ENCODE measurements around the gene CLIC6.

CLIC6 gene

GRCh38 chr21:34668803-34669148, at the start of gene CLIC6:
Gene CLIC6 (plus strand): TSS chr21:34668994. CDS start chr21:34669389, 395 bp downstream.
- no peak for TF ChIP-seq CTCF (IDR thresholded peaks at IDR 0.05)

GRCh38 chr21:34619841-34620665, 48.7 kb upstream of the CLIC6 start:
- no peak for TF ChIP-seq CTCF (IDR thresholded peaks at IDR 0.05)

GRCh38 chr21:34621434-34622350, 47.1 kb upstream of the CLIC6 start:
- TF ChIP-seq CTCF (IDR thresholded peaks at IDR 0.05) = no peak

GRCh38 chr21:34623516-34623915, 45.3 kb upstream of the CLIC6 start:
- TF ChIP-seq CTCF (IDR thresholded peaks at IDR 0.05) = no peak

- TF ChIP-seq CTCF (IDR thresholded peaks at IDR 0.05) = no peak
Observed at GRCh38 chr21:34625030-34625593, 43.7 kb upstream of the CLIC6 start.

GRCh38 chr21:34626131-34626530, 42.7 kb upstream of the CLIC6 start:
- TF ChIP-seq CTCF (IDR thresholded peaks at IDR 0.05) = no peak

GRCh38 chr21:34630536-34631143, 38.2 kb upstream of the CLIC6 start:
- TF ChIP-seq CTCF (IDR thresholded peaks at IDR 0.05) = peak; percentile 70
